GM18499 (cell line): ENCODE data around the gene ACTR6.
"Not testable (repeated sequence)": the region's sequence is repeated elsewhere in the genome, so short reads cannot be mapped to it uniquely, and the experiment has no call there.

ENCODE experiments used
- ATAC-seq: cut with Tn5 transposase; IDR thresholded peaks from one replicate; pipeline ENCODE4 v1.9.1; 2021; ENCODE audit warnings: moderate number of reproducible peaks; ENCODE audit not compliant: insufficient read depth, unreplicated experiment

Gene ACTR6

GRCh38 chr12:100265107-100265506 lies 64.5 kb downstream of the ACTR6 start:
- ATAC-seq = not testable (repeated sequence)

GRCh38 chr12:100265732-100266584 lies 65.3 kb downstream of the ACTR6 start:
- ATAC-seq = peak; percentile 7

GRCh38 chr12:100266585-100266834 lies 65.9 kb downstream of the ACTR6 start:
- peak; percentile 76 for ATAC-seq

GRCh38 chr12:100266835-100267602 lies 66.4 kb downstream of the ACTR6 start, which contains the start of the genes DEPDC4 and SCYL2:
Gene DEPDC4, minus strand, starts transcription at chr12:100267079. Its CDS starts 3 bp downstream, at chr12:100267076.
Gene SCYL2, plus strand, starts transcription at chr12:100267177. Its CDS starts 15,794 bp downstream, at chr12:100282971.
- ATAC-seq = peak; percentile 82

- peak; percentile 6 for ATAC-seq
These were observed 67.1 kb downstream of the ACTR6 start for GRCh38 chr12:100267603-100268281.

GRCh38 chr12:100268835-100269564 lies 68.4 kb downstream of the ACTR6 start:
- ATAC-seq = no peak

- ATAC-seq = no peak
These were observed 73.2 kb downstream of the ACTR6 start for GRCh38 chr12:100273782-100274181.
